Skeletal muscle satellite cell (primary cell): ENCODE data around the gene KCNQ1.

Source experiments
- H3K27me3 ChIP-seq: 2 replicates; pipeline ENCODE4 v1.7.0; 2013; ENCODE audit warnings: low read length; ENCODE audit not compliant: control insufficient read depth, insufficient read depth
- H3K36me3 ChIP-seq: 2 replicates; pipeline ENCODE4 v1.7.0; 2013; ENCODE audit warnings: mild to moderate bottlenecking, control low read depth, low read length; ENCODE audit not compliant: insufficient read depth
- H3K4me1 ChIP-seq: 2 replicates; pipeline ENCODE4 v1.7.0; 2013; ENCODE audit warnings: low read length; ENCODE audit not compliant: control insufficient read depth, insufficient read depth
- H3K4me2 ChIP-seq: 2 replicates; pipeline ENCODE4 v1.7.0; 2013; ENCODE audit warnings: mild to moderate bottlenecking, low read length
- H3K4me3 ChIP-seq: 2 replicates; pipeline ENCODE4 v1.7.0; 2013; ENCODE audit warnings: low read length
- H3K9ac ChIP-seq: 2 replicates; pipeline ENCODE4 v1.7.0; 2013; ENCODE audit warnings: mild to moderate bottlenecking, low read depth, low read length, moderate library complexity
- H3K9me3 ChIP-seq: replicated peaks from 2 replicates; pipeline ENCODE4 v1.7.0; 2013; ENCODE audit warnings: mild to moderate bottlenecking, control low read depth, low read length

The KCNQ1 gene

DNA sequence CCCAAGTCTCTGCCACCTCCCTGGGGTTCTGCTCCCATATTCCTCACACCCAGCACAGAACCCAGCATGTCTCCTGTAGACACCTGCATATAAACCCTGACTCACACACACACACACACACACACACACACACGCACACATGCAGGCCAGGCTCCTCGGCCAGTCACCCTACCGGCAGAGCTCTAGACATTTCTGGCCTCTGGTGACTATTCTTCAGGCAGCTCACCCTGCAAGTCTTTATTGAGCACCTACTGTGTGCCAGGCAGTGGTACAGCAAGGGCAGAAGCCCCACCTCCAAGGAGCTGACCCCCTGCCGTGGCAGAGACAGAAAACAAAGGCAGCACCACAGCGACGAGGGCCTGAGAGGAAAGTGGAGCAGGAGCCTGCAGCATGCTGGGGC, 390.5 kb downstream of the KCNQ1 start:
- Histone ChIP-seq H3K9me3 (no peaks in the 10 kb centered on the region), H3K4me2 (no peak overlapping the region), H3K27me3 (peaks cover 29% of the 10 kb centered on the region), H3K4me3 (no peak overlapping the region), H3K9ac (no peak overlapping the region), H3K4me1 (no peaks in the 10 kb centered on the region), H3K36me3 (no peaks in the 10 kb centered on the region)

DNA sequence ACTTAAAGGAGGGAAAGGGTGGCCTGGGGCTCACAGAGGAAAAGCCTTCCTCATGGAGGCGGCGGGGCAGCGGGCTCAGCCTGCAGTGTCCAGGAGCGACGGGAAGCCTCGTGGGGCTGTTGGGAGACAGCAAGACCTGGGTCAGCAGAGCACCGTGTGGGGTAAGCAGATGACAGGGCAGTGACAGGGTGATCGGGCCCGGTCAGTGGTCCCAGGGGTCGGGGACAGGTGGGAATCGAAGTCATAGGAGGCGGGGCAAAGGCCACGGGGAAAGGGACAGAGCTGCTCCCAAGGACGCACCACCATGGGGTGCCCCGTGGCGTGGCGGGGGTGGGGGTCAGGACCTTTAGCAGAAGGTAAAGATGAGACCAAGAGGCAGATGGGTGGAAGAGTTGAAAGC, 390.9 kb downstream of the KCNQ1 start:
- Histone ChIP-seq H3K9me3 (no peaks in the 10 kb centered on the region), H3K27me3 (peaks cover 30% of the 10 kb centered on the region), H3K4me3 (no peak overlapping the region), H3K4me2 (no peak overlapping the region), H3K9ac (no peak overlapping the region), H3K4me1 (no peaks in the 10 kb centered on the region), H3K36me3 (no peaks in the 10 kb centered on the region)

DNA sequence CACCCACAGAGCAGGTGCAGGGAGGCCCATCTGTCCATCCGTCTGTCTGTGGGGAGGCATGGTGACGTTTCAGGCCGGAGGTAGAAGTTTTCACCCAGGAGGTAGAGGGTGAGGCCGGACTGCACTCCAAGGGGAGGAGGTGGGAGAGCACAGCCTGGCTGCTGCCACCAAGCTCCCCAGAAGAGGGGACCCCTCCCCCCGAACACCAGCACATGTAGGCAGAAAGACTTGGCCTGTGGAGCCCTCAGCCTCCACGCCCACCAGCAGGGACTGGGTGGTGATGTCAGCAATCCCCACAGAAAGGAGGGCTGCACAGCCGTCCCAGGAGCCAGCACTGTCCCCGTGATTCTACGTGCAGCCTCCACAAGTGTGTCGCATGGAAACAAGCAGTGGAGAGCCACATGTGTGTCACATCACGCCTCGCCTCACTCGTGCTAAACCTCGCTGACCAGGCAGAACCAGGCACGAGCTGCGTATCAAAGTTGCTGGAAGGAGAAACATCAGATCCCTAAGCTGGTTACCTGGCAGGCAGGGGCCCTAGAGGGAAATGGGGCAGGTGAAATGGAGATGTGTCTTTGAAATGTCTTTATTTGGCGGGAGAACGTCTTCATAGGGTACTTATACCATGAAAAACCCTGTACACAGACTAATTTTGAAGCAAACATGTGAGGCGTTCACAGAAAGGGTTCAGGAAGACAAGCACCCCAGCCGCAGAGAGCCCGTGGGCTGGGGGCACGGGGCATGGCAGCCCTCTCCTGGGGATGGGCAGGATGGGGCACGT, 391.7 kb downstream of the KCNQ1 start:
- Histone ChIP-seq H3K27me3 (peaks cover 30% of the 10 kb centered on the region), H3K9me3 (no peaks in the 10 kb centered on the region), H3K4me2 (no peak overlapping the region), H3K4me3 (no peak overlapping the region), H3K9ac (no peak overlapping the region), H3K4me1 (no peaks in the 10 kb centered on the region), H3K36me3 (no peaks in the 10 kb centered on the region)

- Histone ChIP-seq H3K9me3 (no peaks in the 10 kb centered on the region), H3K36me3 (no peaks in the 10 kb centered on the region), H3K4me3 (no peak overlapping the region), H3K9ac (no peak overlapping the region), H3K4me2 (no peak overlapping the region), H3K27me3 (peaks cover 32% of the 10 kb centered on the region), H3K4me1 (no peaks in the 10 kb centered on the region)
These were observed 392.3 kb downstream of the KCNQ1 start for GRCh38 chr11:2837096-2837601.

- Histone ChIP-seq H3K4me2 (no peak overlapping the region), H3K27me3 (peaks cover 35% of the 10 kb centered on the region), H3K9ac (no peak overlapping the region), H3K4me3 (no peak overlapping the region), H3K9me3 (no peaks in the 10 kb centered on the region), H3K36me3 (no peaks in the 10 kb centered on the region), H3K4me1 (no peaks in the 10 kb centered on the region)
These were observed 392.8 kb downstream of the KCNQ1 start for GRCh38 chr11:2837651-2838050.

DNA sequence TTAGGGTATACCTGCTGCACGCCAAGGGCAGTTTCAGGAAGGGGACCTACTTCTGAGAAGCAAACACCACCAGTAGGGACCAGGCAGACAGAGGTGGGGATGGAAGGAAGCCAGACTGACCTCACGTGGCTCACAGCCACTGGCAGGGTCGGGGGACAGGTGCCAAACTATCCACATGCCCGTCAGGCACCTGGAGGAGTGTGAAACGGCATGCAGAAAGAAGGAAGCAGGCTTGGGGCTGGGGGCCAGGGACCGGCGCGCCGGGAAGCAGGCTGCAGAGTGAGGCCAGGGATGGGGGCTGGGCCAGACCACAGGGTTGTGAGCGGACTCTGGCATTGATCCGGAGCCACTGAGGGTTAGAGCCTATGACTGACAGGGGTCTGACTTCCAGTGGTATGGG, 393.3 kb downstream of the KCNQ1 start:
- Histone ChIP-seq H3K9ac (no peak overlapping the region), H3K4me2 (no peak overlapping the region), H3K27me3 (peaks cover 39% of the 10 kb centered on the region), H3K4me3 (no peak overlapping the region), H3K36me3 (no peaks in the 10 kb centered on the region), H3K4me1 (no peaks in the 10 kb centered on the region), H3K9me3 (no peaks in the 10 kb centered on the region)

GRCh38 chr11:2838676-2839294, 394.0 kb downstream of the KCNQ1 start:
- H3K9me3 ChIP-seq = no peaks in the 10 kb centered on the region
- no peaks in the 10 kb centered on the region for H3K36me3 ChIP-seq
- H3K4me2 ChIP-seq = no peak overlapping the region
- H3K27me3 ChIP-seq = peaks cover 41% of the 10 kb centered on the region
- no peaks in the 10 kb centered on the region for H3K4me1 ChIP-seq
- no peak overlapping the region for H3K4me3 ChIP-seq
- H3K9ac ChIP-seq = no peak overlapping the region

GRCh38 chr11:2839395-2839943, 394.7 kb downstream of the KCNQ1 start:
- peaks cover 41% of the 10 kb centered on the region for H3K27me3 ChIP-seq
- no peak overlapping the region for H3K4me3 ChIP-seq
- no peaks in the 10 kb centered on the region for H3K4me1 ChIP-seq
- H3K9ac ChIP-seq = no peak overlapping the region
- no peaks in the 10 kb centered on the region for H3K36me3 ChIP-seq
- H3K9me3 ChIP-seq = no peaks in the 10 kb centered on the region
- H3K4me2 ChIP-seq = no peak overlapping the region

DNA sequence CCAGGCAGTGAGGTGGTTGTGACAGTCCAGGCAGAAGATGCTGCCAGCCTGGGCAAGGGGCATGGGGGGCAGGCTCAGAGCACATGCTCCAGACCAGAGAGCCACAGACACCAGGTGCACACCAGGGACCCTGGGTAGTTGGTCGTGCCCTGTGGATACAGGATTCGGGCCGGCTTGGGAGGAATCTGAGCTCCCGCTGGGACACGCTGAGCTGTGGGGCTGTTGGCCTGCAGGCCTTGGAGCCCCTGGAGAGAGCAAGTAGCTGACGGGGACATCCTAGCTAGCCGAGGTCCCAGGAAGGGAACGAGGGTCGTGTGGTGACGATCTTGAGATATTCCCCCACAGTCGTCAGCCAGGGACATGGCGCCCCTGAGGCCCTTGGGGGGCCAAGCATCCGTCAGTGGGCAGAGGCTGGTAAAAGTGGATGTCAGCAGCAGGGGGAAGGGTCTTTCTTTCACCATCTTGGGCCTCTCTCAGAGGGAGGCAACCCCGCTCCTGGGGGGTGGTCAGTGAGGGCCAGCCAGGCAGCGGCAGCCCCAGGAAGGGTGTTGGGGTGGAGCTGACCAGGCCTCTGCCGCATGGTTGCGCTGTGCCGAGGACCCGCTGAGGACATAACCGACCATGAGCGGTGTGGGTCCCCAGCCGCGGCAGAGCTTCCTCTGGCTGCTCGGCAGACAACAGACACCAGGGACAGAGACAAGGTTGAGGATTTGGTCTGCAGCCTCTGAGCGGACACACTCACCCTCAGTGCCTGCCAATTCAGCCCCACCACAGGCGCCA, 396.8 kb downstream of the KCNQ1 start:
- Histone ChIP-seq H3K4me1 (no peaks in the 10 kb centered on the region), H3K4me3 (no peak overlapping the region), H3K9ac (no peak overlapping the region), H3K27me3 (peaks cover 30% of the 10 kb centered on the region), H3K9me3 (no peaks in the 10 kb centered on the region), H3K36me3 (no peaks in the 10 kb centered on the region), H3K4me2 (no peak overlapping the region)

- H3K4me2 ChIP-seq = no peak overlapping the region
- H3K4me1 ChIP-seq = no peaks in the 10 kb centered on the region
- H3K9ac ChIP-seq = no peak overlapping the region
- H3K27me3 ChIP-seq = peaks cover 20% of the 10 kb centered on the region
- no peaks in the 10 kb centered on the region for H3K9me3 ChIP-seq
- no peaks in the 10 kb centered on the region for H3K36me3 ChIP-seq
- no peak overlapping the region for H3K4me3 ChIP-seq
These were observed 398.1 kb downstream of the KCNQ1 start for GRCh38 chr11:2842876-2843275.

- no peak overlapping the region for H3K4me2 ChIP-seq
- no peak overlapping the region for H3K4me3 ChIP-seq
- H3K27me3 ChIP-seq = peaks cover 14% of the 10 kb centered on the region
- H3K9me3 ChIP-seq = no peaks in the 10 kb centered on the region
- no peaks in the 10 kb centered on the region for H3K4me1 ChIP-seq
- no peak overlapping the region for H3K9ac ChIP-seq
- H3K36me3 ChIP-seq = no peaks in the 10 kb centered on the region
These were observed 398.7 kb downstream of the KCNQ1 start for GRCh38 chr11:2843551-2843950.
